SJSA1 (cell line): ENCODE measurements around the gene TYMS. TPM values are rescaled to one million over a fixed set of nuclear protein-coding genes. Genes with fewer than 3 reads are reported as not detected.

Source experiments
- DNase-seq, 2 experiments: peaks; one replicate each; pipeline ENCODE4 v3.0.0-alpha.2; 2015 to 2020; ENCODE audit warnings: low spot score in 2 of 2, low read depth in 1 of 2
- H3K27ac ChIP-seq: fragments of 250-450 bp; sonication (Bioruptor Pico); 2 replicates; pipeline ENCODE4 v1.5.1; 2020; ENCODE audit warnings: mild to moderate bottlenecking, moderate library complexity
- H3K27me3 ChIP-seq: fragments of 250-450 bp; sonication (Bioruptor Pico); replicated peaks from 2 replicates; pipeline ENCODE4 v1.5.1; 2020; ENCODE audit warnings: mild to moderate bottlenecking, moderate library complexity
- H3K36me3 ChIP-seq: fragments of 250-450 bp; sonication (Bioruptor Pico); 2 replicates; pipeline ENCODE4 v1.5.1; 2020; ENCODE audit warnings: mild to moderate bottlenecking
- H3K4me1 ChIP-seq: fragments of 250-450 bp; sonication (Bioruptor Pico); replicated peaks from 2 replicates; pipeline ENCODE4 v1.6.1; 2021; ENCODE audit warnings: mild to moderate bottlenecking
- H3K4me3 ChIP-seq: fragments of 250-450 bp; sonication (Bioruptor Pico); 2 replicates; pipeline ENCODE4 v1.5.1; 2020; ENCODE audit warnings: mild to moderate bottlenecking
- H3K9me3 ChIP-seq: fragments of 250-450 bp; sonication (Bioruptor Pico); replicated peaks from 2 replicates; pipeline ENCODE4 v1.5.1; 2020; ENCODE audit warnings: mild to moderate bottlenecking
- total RNA-seq: library from RNA; depleted of rRNA; stranded (reverse); fragments of >200 nt; shearing (Covaris generic); gene quantifications from 2 replicates; pipeline ENCODE4 v1.2.3, GENCODE V29; 2014; rRNA removed

The TYMS gene
- 113 and 123 TPM in 2 replicates for total RNA-seq

DNA sequence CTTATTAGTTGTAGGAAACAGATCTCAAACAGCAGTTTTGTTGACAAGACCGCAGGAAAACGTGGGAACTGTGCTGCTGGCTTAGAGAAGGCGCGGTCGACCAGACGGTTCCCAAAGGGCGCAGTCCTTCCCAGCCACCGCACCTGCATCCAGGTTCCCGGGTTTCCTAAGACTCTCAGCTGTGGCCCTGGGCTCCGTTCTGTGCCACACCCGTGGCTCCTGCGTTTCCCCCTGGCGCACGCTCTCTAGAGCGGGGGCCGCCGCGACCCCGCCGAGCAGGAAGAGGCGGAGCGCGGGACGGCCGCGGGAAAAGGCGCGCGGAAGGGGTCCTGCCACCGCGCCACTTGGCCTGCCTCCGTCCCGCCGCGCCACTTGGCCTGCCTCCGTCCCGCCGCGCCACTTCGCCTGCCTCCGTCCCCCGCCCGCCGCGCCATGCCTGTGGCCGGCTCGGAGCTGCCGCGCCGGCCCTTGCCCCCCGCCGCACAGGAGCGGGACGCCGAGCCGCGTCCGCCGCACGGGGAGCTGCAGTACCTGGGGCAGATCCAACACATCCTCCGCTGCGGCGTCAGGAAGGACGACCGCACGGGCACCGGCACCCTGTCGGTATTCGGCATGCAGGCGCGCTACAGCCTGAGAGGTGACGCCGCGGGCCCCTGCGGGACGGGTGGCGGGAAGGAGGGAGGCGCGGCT lies at the start of gene TYMS:
TYMS (plus strand) TSS at position 343 of the 690 bp plus-strand sequence; CDS start at position 433, 90 bp downstream.
- H3K9me3 ChIP-seq = peaks cover 2% of the 10 kb centered on the region; the same call in 1 of the 2 replicates
- H3K27ac ChIP-seq = peak within 1 kb of the TSS; percentile 97
- H3K27me3 ChIP-seq = no peaks in the 10 kb centered on the region
- H3K36me3 ChIP-seq = peaks cover 53% of the 10 kb centered on the region
- DNase-seq = peak; percentile 76 to 83
- peak within 1 kb of the TSS; percentile 95 for H3K4me3 ChIP-seq
- H3K4me1 ChIP-seq = peaks cover 29% of the 10 kb centered on the region

- no peak overlapping the region for H3K27ac ChIP-seq
- H3K9me3 ChIP-seq = no peaks in the 10 kb centered on the region
- H3K4me3 ChIP-seq = no peak overlapping the region
- no peak for DNase-seq
- no peaks in the 10 kb centered on the region for H3K27me3 ChIP-seq
- H3K4me1 ChIP-seq = peaks cover 22% of the 10 kb centered on the region
- no peaks in the 10 kb centered on the region for H3K36me3 ChIP-seq
Measured at GRCh38 chr18:607930-608329, 49.5 kb upstream of the TYMS start.

DNA sequence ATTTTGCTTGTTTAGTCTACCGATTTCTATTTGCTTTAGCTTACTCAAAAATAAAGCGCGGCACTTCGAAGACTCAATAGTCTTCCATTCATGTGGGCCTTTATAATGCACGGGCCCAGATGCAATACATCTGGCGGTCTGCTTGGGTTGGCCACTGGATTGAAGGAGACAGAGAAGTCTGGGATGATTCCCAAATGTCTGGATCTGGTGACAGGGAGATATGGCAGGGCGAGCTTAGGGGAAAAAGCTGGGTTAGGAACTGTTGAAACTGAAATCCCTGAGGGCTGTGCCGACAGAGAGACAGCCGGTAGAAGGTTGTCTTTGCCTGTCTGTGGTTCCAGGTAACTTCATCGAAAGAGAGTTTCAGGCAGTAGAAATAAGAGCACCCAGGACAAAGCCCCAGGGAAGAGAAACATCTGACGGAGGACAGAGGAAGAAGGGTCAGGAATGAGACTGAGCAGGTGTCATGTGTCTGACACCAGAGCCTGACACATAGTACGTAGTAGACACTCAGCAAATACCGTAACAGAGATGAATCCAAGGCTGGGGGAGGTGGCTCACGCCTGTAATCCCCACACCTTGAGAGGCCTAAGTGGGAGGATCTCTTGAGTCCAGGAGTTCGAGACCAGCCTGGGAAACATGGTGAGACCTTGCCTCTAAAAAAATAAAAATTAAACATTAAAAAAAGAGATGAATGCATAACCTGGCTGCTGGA lies 47.1 kb upstream of the TYMS start:
- Histone ChIP-seq H3K27ac (no peak overlapping the region), H3K36me3 (no peaks in the 10 kb centered on the region)

GRCh38 chr18:612156-612555 lies 45.3 kb upstream of the TYMS start:
- no peaks in the 10 kb centered on the region for H3K36me3 ChIP-seq

More for the DNA sequence above, 47.1 kb upstream of the TYMS start:
- no peak for DNase-seq
- Histone ChIP-seq H3K4me1 (peaks cover 7% of the 10 kb centered on the region), H3K9me3 (no peaks in the 10 kb centered on the region), H3K4me3 (no peak overlapping the region), H3K27me3 (no peaks in the 10 kb centered on the region)

DNA sequence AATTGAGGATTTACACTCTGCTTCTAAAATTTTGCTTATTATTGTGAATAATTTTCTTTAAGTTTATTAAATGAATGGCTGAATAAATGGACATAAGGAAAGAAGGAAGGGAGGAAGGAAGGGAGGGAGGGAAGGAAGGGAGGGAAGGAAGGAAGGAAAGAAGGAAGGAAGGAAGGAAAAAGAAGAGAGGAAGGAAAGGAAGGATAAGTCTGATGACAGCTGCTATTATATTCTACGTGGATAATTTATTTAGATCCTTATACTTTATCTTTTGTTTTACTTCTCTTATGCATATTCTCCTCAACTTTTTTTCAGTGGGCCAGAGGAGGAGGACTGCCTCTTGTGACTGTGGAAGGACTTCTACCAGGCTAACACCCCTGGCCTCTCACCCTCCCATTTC lies 43.3 kb upstream of the TYMS start:
- DNase-seq = no peak
- Histone ChIP-seq H3K27ac (no peak overlapping the region), H3K4me1 (peaks cover 11% of the 10 kb centered on the region), H3K36me3 (no peaks in the 10 kb centered on the region), H3K4me3 (no peak overlapping the region), H3K9me3 (no peaks in the 10 kb centered on the region), H3K27me3 (no peaks in the 10 kb centered on the region)

More at GRCh38 chr18:612156-612555, 45.3 kb upstream of the TYMS start:
- no peak for DNase-seq
- no peak overlapping the region for H3K27ac ChIP-seq
- no peaks in the 10 kb centered on the region for H3K9me3 ChIP-seq
- H3K27me3 ChIP-seq = no peaks in the 10 kb centered on the region
- no peak overlapping the region for H3K4me3 ChIP-seq
- peaks cover 11% of the 10 kb centered on the region for H3K4me1 ChIP-seq

GRCh38 chr18:615092-615521 lies 42.3 kb upstream of the TYMS start:
- no peaks in the 10 kb centered on the region for H3K9me3 ChIP-seq

DNA sequence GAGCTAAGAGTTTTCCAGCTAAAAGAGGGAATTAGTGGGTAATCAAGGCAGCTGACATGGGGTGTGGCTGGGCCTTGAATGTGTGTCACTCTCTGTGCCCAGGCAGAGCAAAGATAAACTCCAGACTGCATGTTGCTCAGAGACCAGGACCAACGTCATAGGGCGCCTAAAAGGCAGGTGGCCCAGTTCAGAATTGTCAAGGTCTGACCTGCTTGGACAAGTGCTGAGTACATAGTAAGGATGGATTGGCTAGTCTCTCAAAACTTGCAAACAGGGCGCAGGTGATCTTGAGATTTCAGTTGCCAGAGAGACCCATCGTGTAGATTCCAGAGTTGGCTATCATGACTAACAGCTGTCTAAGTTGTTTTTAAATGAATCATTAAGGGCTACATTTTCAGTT lies 41.7 kb upstream of the TYMS start:
- peaks cover 11% of the 10 kb centered on the region for H3K4me1 ChIP-seq
- no peak for DNase-seq
- H3K36me3 ChIP-seq = no peaks in the 10 kb centered on the region
- no peaks in the 10 kb centered on the region for H3K27me3 ChIP-seq
- no peak overlapping the region for H3K4me3 ChIP-seq
- no peak overlapping the region for H3K27ac ChIP-seq
- H3K9me3 ChIP-seq = no peaks in the 10 kb centered on the region

More at GRCh38 chr18:615092-615521, 42.3 kb upstream of the TYMS start:
- Histone ChIP-seq H3K4me3 (no peak overlapping the region), H3K27me3 (no peaks in the 10 kb centered on the region), H3K36me3 (no peaks in the 10 kb centered on the region), H3K27ac (no peak overlapping the region), H3K4me1 (peaks cover 11% of the 10 kb centered on the region)
- no peak for DNase-seq

GRCh38 chr18:616380-616995 lies 41.0 kb upstream of the TYMS start:
- Histone ChIP-seq H3K4me1 (peaks cover 11% of the 10 kb centered on the region), H3K27ac (no peak overlapping the region), H3K4me3 (no peak overlapping the region), H3K36me3 (no peaks in the 10 kb centered on the region), H3K27me3 (no peaks in the 10 kb centered on the region), H3K9me3 (no peaks in the 10 kb centered on the region)
- no peak for DNase-seq

- H3K4me3 ChIP-seq = no peak overlapping the region
- no peaks in the 10 kb centered on the region for H3K27me3 ChIP-seq
- no peak for DNase-seq
- peaks cover 11% of the 10 kb centered on the region for H3K4me1 ChIP-seq
- no peaks in the 10 kb centered on the region for H3K9me3 ChIP-seq
- H3K27ac ChIP-seq = no peak overlapping the region
- H3K36me3 ChIP-seq = no peaks in the 10 kb centered on the region
Measured at GRCh38 chr18:617970-618504, 39.4 kb upstream of the TYMS start.

DNA sequence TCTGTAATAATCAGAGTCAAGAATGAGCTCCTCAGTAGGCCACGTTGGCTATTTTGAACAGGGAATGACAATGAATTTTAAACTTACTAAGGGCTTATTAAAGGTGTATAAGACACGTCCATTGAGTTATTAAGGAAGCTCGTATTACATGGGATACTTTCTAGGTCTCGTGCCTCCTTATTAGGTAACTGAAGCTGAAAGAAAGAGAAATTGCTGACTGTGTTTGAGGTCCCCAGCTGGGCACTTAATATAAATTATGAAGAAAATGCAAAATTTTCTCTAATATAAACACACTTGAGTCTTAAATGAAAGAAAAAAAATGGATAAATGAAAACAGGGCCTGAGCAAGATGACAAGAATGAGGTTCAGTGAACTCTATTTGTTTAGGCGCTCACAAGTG lies 38.8 kb upstream of the TYMS start:
- Histone ChIP-seq H3K9me3 (no peaks in the 10 kb centered on the region), H3K4me3 (no peak overlapping the region), H3K27ac (no peak overlapping the region), H3K4me1 (peaks cover 11% of the 10 kb centered on the region), H3K36me3 (no peaks in the 10 kb centered on the region), H3K27me3 (no peaks in the 10 kb centered on the region)
- DNase-seq = no peak

DNA sequence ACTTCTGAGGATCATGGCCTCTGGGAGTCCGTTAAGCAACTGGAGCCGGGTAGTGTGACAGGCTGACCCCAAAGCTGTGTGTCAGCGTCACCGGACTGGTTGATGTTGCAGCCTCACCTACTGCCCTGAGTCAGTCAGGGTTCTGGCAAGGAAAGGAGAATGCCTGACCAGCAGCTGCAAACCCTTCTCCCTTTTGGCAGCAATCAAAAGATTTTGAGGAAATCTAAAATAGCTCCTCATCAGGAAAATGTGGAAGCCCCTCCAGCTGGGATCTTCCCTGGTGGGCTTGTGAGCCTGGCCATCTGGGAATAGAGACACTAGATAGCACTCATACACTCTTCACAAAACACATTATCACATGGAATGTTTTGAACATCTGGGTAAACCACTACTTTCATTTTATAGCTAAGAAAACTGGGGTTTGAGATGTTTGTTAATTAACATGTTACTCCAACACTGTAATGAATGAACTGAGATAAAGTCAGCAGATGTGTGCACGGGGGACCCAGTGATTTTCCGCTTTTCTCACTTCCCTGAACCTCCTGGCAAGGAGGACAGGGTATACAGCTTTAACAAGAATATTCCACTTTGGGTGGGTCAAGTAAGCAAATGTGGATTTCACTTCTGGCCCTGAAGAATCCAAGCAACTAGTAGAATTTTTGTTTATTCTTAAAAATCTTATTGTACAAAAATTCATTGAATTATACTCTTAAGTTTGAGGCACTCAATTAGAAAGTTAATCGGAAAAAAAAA lies 36.0 kb upstream of the TYMS start:
- Histone ChIP-seq H3K4me1 (peaks cover 1% of the 10 kb centered on the region), H3K27ac (no peak overlapping the region), H3K27me3 (peaks cover 4% of the 10 kb centered on the region), H3K4me3 (no peak overlapping the region), H3K36me3 (no peaks in the 10 kb centered on the region), H3K9me3 (no peaks in the 10 kb centered on the region)
- DNase-seq = no peak

DNA sequence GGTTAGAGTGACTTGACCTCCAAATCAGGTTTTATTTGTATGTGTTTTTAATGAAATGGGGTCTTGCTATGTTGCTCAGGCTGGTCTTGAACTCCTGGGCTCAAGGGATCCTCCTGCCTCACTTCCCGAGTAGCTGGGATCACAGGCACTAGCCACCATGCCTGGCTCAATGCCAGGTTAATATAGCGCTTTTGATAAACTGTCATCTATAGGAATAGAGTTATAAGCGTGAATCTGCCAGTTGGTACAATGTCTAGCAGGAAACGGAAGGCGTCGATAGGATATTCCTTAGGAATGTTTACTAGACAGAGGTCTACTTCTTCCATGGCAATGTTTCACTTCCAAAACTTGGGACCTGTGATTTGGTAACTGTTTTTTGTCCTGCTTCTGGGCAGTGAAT lies 35.2 kb upstream of the TYMS start:
- no peak for DNase-seq
- 0 out of 2 replicates have a peak, but pooled peaks cover 2% of the 10 kb centered on the region for H3K4me1 ChIP-seq
- H3K4me3 ChIP-seq = no peak overlapping the region
- H3K27ac ChIP-seq = no peak overlapping the region
- no peaks in the 10 kb centered on the region for H3K9me3 ChIP-seq
- H3K27me3 ChIP-seq = peaks cover 4% of the 10 kb centered on the region
- H3K36me3 ChIP-seq = no peaks in the 10 kb centered on the region
